Upper lobe of left lung (tissue), 6 donors: ENCODE data around the gene MT1G. TPM values are rescaled to one million over a fixed set of nuclear protein-coding genes. Genes with fewer than 3 reads are reported as not detected.
A peak's percentile ranks its signal among the peaks of the same experiment; 100 is the strongest.

Experiments used
- ATAC-seq, 2 donors: fragments of 200-7000 bp; cut with Tn5 transposase; one replicate each; pipeline ENCODE4 v1.9.1; 2022; ENCODE audit warnings: mild to moderate bottlenecking in 2 of 2, moderate library complexity in 2 of 2; ENCODE audit not compliant: low FRiP score in 2 of 2
- DNase-seq, 2 donors: peaks; one replicate each; pipeline ENCODE4 v3.0.0-alpha.2; 2019 to 2020
- H3K27ac ChIP-seq, 4 donors: fragments of 200-600 bp; sonication (generic); one replicate each; pipeline ENCODE4 v1.5.1; 2016 to 2019
- H3K27me3 ChIP-seq, 4 donors: fragments of 200-600 bp; sonication (generic); one replicate each; pipeline ENCODE4 v1.5.1; 2017 to 2019
- H3K36me3 ChIP-seq, 4 donors: fragments of 200-600 bp; sonication (generic); one replicate each; pipeline ENCODE4 v1.5.1; 2016 to 2019
- H3K4me1 ChIP-seq, 4 donors: fragments of 200-600 bp; sonication (generic); one replicate each; pipeline ENCODE4 v1.5.1; 2018 to 2019
- H3K4me3 ChIP-seq, 4 donors: fragments of 200-600 bp; sonication (generic); one replicate each; pipeline ENCODE4 v1.5.1; 2017 to 2019; ENCODE audit warnings: mild to moderate bottlenecking in 2 of 4, moderate library complexity in 1 of 4
- H3K9me3 ChIP-seq, 4 donors: fragments of 200-600 bp; sonication (generic); one replicate each; pipeline ENCODE4 v1.5.1; 2018 to 2019
- EP300 ChIP-seq, 4 donors: sonication (generic); formaldehyde crosslinking; IDR thresholded peaks; one replicate each; pipeline ENCODE4 v1.5.1; 2017; ENCODE audit warnings: antibody characterized with exemption in 4 of 4, control low read depth in 2 of 4
- POLR2A ChIP-seq, 4 donors: fragments of 450-650 bp; IDR thresholded peaks; one replicate each; pipeline ENCODE4 v1.5.1; 2016 to 2017; ENCODE audit warnings: antibody characterized with exemption in 4 of 4, mild to moderate bottlenecking in 2 of 4
- POLR2AphosphoS5 ChIP-seq, 2 donors: sonication (generic); formaldehyde crosslinking; IDR thresholded peaks; one replicate each; pipeline ENCODE4 v1.5.1; 2017; ENCODE audit warnings: antibody characterized with exemption in 2 of 2
- WGBS, 2 donors: methylation state at CpG; one replicate each; pipeline ENCODE4 v1.1.5; 2017 to 2018; 5-methylcytosine and 5-hydroxymethylcytosine counted together
- total RNA-seq, 6 donors: library from RNA; depleted of rRNA in 4 of 6; stranded (reverse); fragments of >200 nt in 4 of 6; gene quantifications; one replicate each; pipeline versions ENCODE4 v1.1.0 to v1.2.1, GENCODE V29; 2016 to 2021
- TF ChIP-seq, protein P1 (sequence below), 6 experiments: fragments of 450-650 bp in 4 of 6; fragments of 200-600 bp in 2 of 6; sonication (generic) in 2 of 6; IDR thresholded peaks; one replicate each; pipeline ENCODE4 v1.5.1; 2016 to 2019; ENCODE audit warnings: antibody characterized with exemption in 6 of 6
- donor health status: DM: no; HTN: no; CAD: no; lungs with moderate emphysema.
- donor health status: DM: no; HTN: yes; CAD: no; lungs with severe emphysema.

Gene MT1G
- total RNA-seq, 6 donors from 2014 or later: 4.5 to 93.0 (median 14.0) TPM; not detected in 1

DNA sequence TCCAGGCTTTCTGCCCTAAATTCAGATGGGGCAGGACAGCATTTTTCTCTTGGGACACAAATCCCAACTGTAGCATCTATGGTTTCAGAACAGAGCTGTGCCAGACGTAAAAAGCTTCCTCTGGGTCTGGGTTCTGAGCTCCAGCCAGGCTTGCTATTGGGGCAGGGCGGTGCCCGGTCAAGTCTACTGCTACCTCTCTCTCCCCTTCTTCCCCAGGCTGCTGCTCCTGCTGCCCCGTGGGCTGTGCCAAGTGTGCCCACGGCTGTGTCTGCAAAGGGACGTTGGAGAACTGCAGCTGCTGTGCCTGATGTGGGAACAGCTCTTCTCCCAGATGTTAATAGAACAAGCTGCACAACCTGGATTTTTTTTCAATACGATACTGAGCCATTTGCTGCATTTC is 34.3 kb downstream of the MT1G start:
- H3K4me1 ChIP-seq: peaks cover 15 to 43% (median 19%) of the 10 kb centered on the region in 4 donors
- peaks cover 0 to 15% (median 5%) of the 10 kb centered on the region in 4 donors for H3K27me3 ChIP-seq
- WGBS, 2 donors: 55 to 71% methylated on average over 3 to 7 of the region's 7 CpGs
- TF ChIP-seq POLR2A (IDR thresholded peaks at IDR 0.05) (no peak), EP300 (IDR thresholded peaks at IDR 0.05) (no peak), POLR2AphosphoS5 (IDR thresholded peaks at IDR 0.05) (no peak)
- TF ChIP-seq, protein P1, sequence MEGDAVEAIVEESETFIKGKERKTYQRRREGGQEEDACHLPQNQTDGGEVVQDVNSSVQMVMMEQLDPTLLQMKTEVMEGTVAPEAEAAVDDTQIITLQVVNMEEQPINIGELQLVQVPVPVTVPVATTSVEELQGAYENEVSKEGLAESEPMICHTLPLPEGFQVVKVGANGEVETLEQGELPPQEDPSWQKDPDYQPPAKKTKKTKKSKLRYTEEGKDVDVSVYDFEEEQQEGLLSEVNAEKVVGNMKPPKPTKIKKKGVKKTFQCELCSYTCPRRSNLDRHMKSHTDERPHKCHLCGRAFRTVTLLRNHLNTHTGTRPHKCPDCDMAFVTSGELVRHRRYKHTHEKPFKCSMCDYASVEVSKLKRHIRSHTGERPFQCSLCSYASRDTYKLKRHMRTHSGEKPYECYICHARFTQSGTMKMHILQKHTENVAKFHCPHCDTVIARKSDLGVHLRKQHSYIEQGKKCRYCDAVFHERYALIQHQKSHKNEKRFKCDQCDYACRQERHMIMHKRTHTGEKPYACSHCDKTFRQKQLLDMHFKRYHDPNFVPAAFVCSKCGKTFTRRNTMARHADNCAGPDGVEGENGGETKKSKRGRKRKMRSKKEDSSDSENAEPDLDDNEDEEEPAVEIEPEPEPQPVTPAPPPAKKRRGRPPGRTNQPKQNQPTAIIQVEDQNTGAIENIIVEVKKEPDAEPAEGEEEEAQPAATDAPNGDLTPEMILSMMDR (IDR thresholded peaks at IDR 0.05): no peak
- H3K9me3 ChIP-seq: no peaks in the 10 kb centered on the region
- peak overlapping the region in 3 of 4 donors; percentile 45 to 57 (median 56) for H3K4me3 ChIP-seq
- ATAC-seq (no peak), DNase-seq (no peak)
- H3K27ac ChIP-seq: peak overlapping the region; percentile 82 to 92 (median 87)
- H3K36me3 ChIP-seq: no peaks in the 10 kb centered on the region

DNA sequence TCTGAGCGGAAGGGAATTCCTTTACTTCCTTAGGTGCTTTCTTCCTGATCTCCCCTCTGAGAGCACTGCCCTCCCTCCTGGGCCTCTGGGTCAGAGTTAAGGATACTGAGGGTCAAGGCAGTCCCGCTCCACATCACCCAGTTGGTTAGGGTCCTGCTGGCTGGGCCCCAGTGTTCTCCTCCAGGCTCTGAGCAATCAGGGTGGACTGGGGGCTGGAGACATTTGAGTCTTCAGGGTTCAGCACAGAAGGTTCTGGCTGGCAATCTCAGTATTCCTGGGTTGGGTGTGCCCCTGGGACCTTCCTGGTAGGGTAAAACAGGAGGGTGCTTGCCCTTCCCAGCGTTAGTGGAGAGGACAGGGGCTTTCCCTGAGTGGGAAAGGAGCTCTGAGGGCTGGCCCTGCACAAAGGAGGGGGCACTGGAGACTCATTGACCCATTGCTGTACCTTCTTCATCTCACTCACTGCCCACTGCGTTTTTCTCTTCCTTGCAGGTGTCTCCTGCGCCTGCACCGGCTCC is 35.0 kb downstream of the MT1G start:
- WGBS, 2 donors: 41 to 53% methylated on average over 5 to 6 of the region's 6 CpGs
- DNase-seq (no peak), ATAC-seq (peak in 1 of 2 donors; percentile 2)
- Histone ChIP-seq H3K36me3 (no peaks in the 10 kb centered on the region), H3K4me1 (peaks cover 10 to 36% (median 15%) of the 10 kb centered on the region in 4 donors), H3K27ac (peak overlapping the region; percentile 82 to 92 (median 87)), H3K4me3 (peak overlapping the region; percentile 12 to 57 (median 50)), H3K9me3 (no peaks in the 10 kb centered on the region), H3K27me3 (peaks cover 0 to 11% (median 4%) of the 10 kb centered on the region in 4 donors)
- TF ChIP-seq EP300 (IDR thresholded peaks at IDR 0.05): peak in 2 of 4 donors; percentile 3 to 36
- TF ChIP-seq POLR2AphosphoS5 (IDR thresholded peaks at IDR 0.05): no peak

DNA sequence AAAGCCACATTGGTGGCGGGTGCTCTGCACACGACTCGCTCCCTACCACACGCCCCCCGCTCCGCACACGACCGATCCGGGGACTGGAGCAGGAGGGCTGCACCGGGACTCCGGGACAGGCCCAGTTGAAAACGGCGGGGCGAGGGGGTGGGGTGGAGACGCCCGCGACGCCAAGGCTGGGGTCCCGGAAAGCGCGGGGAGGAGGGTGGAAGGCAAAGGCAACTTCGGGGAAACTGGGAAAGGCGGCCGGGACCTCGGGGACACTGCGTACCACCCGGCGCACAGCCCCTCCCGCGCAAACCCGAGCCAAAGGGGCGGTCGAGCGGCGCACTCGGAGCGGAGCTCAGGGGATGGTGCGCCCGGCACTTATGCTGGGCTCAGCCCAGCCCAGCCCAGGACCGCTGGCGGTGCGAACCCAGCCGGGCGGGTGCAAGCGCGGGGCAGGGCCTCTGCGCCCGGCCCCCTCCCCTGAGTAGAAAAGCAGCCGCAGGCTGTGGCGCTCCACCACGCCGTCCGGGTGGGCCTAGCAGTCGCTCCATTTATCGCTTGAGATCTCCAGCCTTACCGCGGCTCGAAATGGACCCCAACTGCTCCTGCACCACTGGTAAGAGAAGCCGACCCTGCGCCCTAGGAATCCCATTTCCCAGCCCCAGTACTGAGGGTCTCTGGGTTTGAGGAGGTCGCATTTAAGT is 35.6 kb downstream of the MT1G start, which contains the start of gene MT1M:
TSS of gene MT1M (plus strand) at position 504 of the 692 bp plus-strand sequence. CDS start at position 577, 73 bp downstream.
- 2 to 4% methylated on average over 3 to 24 of the region's 61 CpGs for WGBS, 2 donors

DNA sequence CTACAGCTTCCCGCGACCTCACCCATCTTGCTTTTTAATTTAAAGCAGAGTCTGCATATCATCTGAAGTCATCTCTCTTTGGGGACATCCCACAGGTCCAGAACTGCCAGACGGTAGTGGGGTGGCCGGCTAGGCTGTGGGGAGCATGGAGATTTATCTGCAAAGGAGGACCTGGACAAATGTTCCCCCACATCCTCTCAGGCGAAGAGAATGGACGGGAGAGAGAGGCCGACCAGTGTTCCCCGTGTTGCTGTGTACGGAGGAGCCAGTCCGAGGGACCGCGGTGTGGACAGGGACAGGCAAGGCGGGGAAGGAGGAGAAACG is 36.1 kb downstream of the MT1G start:
- peaks cover 10 to 39% (median 16%) of the 10 kb centered on the region in 4 donors for H3K4me1 ChIP-seq
- DNase-seq: no peak
- peaks cover 0 to 8% (median 4%) of the 10 kb centered on the region in 4 donors for H3K27me3 ChIP-seq
- H3K27ac ChIP-seq: peak overlapping the region; percentile 82 to 92 (median 87)
- peak overlapping the region; percentile 3 to 57 (median 50) for H3K4me3 ChIP-seq
- no peak for ATAC-seq
- no peaks in the 10 kb centered on the region for H3K36me3 ChIP-seq
- no peaks in the 10 kb centered on the region for H3K9me3 ChIP-seq
- TF ChIP-seq POLR2AphosphoS5 (IDR thresholded peaks at IDR 0.05): no peak
- TF ChIP-seq POLR2A (IDR thresholded peaks at IDR 0.05): no peak
- TF ChIP-seq, protein P1 (IDR thresholded peaks at IDR 0.05): no peak
- no peak for TF ChIP-seq EP300 (IDR thresholded peaks at IDR 0.05)
- 26 to 30% methylated on average over 14 of the region's 14 CpGs for WGBS, 2 donors

More for the DNA sequence above, 35.6 kb downstream of the MT1G start, which contains the start of gene MT1M:
- Histone ChIP-seq H3K27ac (peak within 1 kb of the TSS; percentile 82 to 92 (median 87)), H3K27me3 (peaks cover 0 to 8% (median 4%) of the 10 kb centered on the region in 4 donors), H3K4me1 (peaks cover 10 to 34% (median 14%) of the 10 kb centered on the region in 4 donors), H3K4me3 (peak within 1 kb of the TSS; percentile 12 to 57 (median 50)), H3K36me3 (no peaks in the 10 kb centered on the region), H3K9me3 (no peaks in the 10 kb centered on the region)
- peak in 2 of 4 donors; percentile 63 to 64 for TF ChIP-seq POLR2A (IDR thresholded peaks at IDR 0.05)
- TF ChIP-seq EP300 (IDR thresholded peaks at IDR 0.05): peak; percentile 90 to 99 (median 98)
- peak; percentile 93 to 95 for TF ChIP-seq POLR2AphosphoS5 (IDR thresholded peaks at IDR 0.05)
- TF ChIP-seq, protein P1 (IDR thresholded peaks at IDR 0.05): no peak
- peak; percentile 81 to 90 for ATAC-seq
- peak; percentile 56 to 92 for DNase-seq

DNA sequence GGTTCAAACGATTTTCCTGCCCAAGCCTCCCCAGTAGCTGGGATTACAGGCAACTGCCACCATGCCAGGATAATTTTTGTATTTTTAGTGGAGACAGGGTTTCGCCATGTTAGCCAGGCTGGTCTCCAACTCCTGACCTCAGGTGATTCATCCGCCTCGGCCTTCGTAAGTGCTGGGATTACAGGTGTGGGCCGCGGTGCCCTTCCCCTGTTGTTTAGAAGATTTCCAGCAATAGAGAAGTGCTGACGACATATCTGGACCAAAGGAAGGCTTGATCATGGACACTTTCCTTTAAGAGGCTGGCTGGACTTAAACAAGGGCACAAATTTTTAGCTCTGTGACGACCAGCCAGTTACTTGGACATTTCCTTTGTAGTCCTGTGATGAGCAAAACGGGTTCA is 36.7 kb downstream of the MT1G start:
- WGBS, 2 donors: 93 to 95% methylated on average over 8 to 10 of the region's 10 CpGs
- TF ChIP-seq, protein P1 (IDR thresholded peaks at IDR 0.05): no peak
- TF ChIP-seq POLR2A (IDR thresholded peaks at IDR 0.05) (no peak), EP300 (IDR thresholded peaks at IDR 0.05) (no peak), POLR2AphosphoS5 (IDR thresholded peaks at IDR 0.05) (no peak)
- peaks cover 14 to 45% (median 20%) of the 10 kb centered on the region in 4 donors for H3K4me1 ChIP-seq
- no peaks in the 10 kb centered on the region for H3K36me3 ChIP-seq
- H3K27ac ChIP-seq: peak overlapping the region; percentile 82 to 92 (median 87)
- no peak for DNase-seq
- peak overlapping the region in 1 of 4 donors; percentile 56 for H3K4me3 ChIP-seq
- H3K27me3 ChIP-seq: peaks cover 0 to 8% (median 4%) of the 10 kb centered on the region in 4 donors
- H3K9me3 ChIP-seq: no peaks in the 10 kb centered on the region
- no peak for ATAC-seq
